ENCODE data around the gene RAB1B.
"Not testable (repeated sequence)": the region's sequence is repeated elsewhere in the genome, so short reads cannot be mapped to it uniquely, and the experiment has no call there.

RAB1B gene

DNA sequence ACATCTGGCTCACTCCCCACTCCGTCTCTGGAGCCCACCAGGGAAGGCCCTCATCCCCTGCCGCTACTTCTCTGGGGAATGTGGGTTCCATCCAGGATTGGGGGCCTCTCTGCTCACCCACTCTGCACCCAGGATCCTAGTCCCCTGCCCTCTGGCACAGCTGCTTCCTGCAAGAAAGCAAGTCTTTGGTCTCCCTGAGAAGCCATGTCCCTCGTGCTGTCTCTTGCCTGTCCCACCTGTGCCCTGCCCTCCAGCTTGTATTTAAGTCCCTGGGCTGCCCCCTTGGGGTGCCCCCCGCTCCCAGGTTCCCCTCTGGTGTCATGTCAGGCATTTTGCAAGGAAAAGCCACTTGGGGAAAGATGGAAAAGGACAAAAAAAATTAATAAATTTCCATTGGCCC is 8.6 kb downstream of the RAB1B start:
- not testable (repeated sequence) for H3K4me1 ChIP-seq (ENCODE audit: control insufficient read depth, insufficient read depth, low read length); H3K9me3 ChIP-seq (ENCODE audit: control insufficient read depth in 2 of 2, low read length in 2 of 2); H3K4me3 ChIP-seq (ENCODE audit: low read length in 2 of 2); H3K27me3 ChIP-seq (ENCODE audit: control insufficient read depth in 1 of 2, insufficient read depth in 2 of 2, low read length in 2 of 2); H3K9ac ChIP-seq (ENCODE audit: low read length in 2 of 2); H3K27ac ChIP-seq (ENCODE audit: low read length)
- peaks cover 37 to 39% of the 10 kb centered on the region in 2 donors for H3K36me3 ChIP-seq (ENCODE audit: control insufficient read depth in 2 of 2, insufficient read depth in 2 of 2, low read length in 2 of 2)

GRCh38 chr11:66277471-66278362 is 9.3 kb downstream of the RAB1B start, which contains the start of gene CNIH2:
CNIH2 (plus strand) TSS chr11:66278175; CDS start chr11:66278457, 282 bp downstream.
- Histone ChIP-seq H3K9ac (ENCODE audit: low read length in 2 of 2) (no peak within 1 kb of the TSS), H3K9me3 (ENCODE audit: control insufficient read depth in 2 of 2, low read length in 2 of 2) (no peaks in the 10 kb centered on the region), H3K4me1 (ENCODE audit: control insufficient read depth, insufficient read depth, low read length) (peaks cover 11% of the 10 kb centered on the region), H3K36me3 (ENCODE audit: control insufficient read depth in 2 of 2, insufficient read depth in 2 of 2, low read length in 2 of 2) (peaks cover 31 to 33% of the 10 kb centered on the region in 2 donors), H3K27me3 (ENCODE audit: control insufficient read depth in 1 of 2, insufficient read depth in 2 of 2, low read length in 2 of 2) (peaks cover 0 to 4% of the 10 kb centered on the region in 2 donors), H3K27ac (ENCODE audit: low read length) (peak within 1 kb of the TSS; percentile 58), H3K4me3 (ENCODE audit: low read length in 2 of 2) (peak within 1 kb of the TSS in 1 of 2 donors; percentile 60)

- H3K4me3 ChIP-seq (ENCODE audit: low read length in 2 of 2), result no peak overlapping the region
- peaks cover 14% of the 10 kb centered on the region for H3K4me1 ChIP-seq (ENCODE audit: control insufficient read depth, insufficient read depth, low read length)
- H3K27me3 ChIP-seq (ENCODE audit: control insufficient read depth in 1 of 2, insufficient read depth in 2 of 2, low read length in 2 of 2), result peaks cover 0 to 4% of the 10 kb centered on the region in 2 donors
- H3K9ac ChIP-seq (ENCODE audit: low read length in 2 of 2), result no peak overlapping the region
- H3K9me3 ChIP-seq (ENCODE audit: control insufficient read depth in 2 of 2, low read length in 2 of 2), result no peaks in the 10 kb centered on the region
- peaks cover 22 to 25% of the 10 kb centered on the region in 2 donors for H3K36me3 ChIP-seq (ENCODE audit: control insufficient read depth in 2 of 2, insufficient read depth in 2 of 2, low read length in 2 of 2)
- H3K27ac ChIP-seq (ENCODE audit: low read length), result no peak overlapping the region
Measured at GRCh38 chr11:66278363-66279091, 10.1 kb downstream of the RAB1B start.

DNA sequence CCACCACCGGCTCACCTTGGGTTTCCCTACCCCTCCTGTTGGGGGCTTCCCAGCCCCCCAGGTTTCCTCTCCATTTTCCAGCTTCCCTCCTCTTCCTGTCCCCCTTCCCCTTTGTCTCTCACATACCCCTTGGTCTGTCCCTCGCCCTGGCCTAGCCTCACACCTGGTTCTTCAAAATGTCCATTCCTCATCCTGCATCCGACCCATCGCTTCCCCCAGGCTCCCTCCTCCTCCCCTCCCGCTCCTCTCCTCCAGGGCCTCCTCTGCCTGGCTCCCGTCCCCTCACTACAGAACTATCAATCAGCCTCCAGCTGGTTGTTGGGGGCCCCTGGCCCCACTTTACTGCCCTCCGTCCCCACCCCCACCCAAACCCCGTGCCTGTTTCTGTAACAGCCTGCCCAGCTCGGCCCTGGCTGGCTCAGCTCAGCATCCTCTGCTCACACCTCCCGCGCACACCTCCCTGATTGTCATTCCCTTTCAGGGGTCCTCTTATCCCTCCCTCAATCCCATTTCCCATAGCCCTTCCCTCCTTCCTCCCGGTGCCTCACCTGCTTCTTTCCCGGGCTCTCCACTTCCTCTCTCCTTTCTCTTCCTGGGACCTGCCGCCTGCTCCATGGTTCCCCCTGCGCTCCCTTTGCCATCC is 10.8 kb downstream of the RAB1B start:
- Histone ChIP-seq H3K4me1 (ENCODE audit: control insufficient read depth, insufficient read depth, low read length) (peaks cover 14% of the 10 kb centered on the region), H3K27ac (ENCODE audit: low read length) (no peak overlapping the region), H3K4me3 (ENCODE audit: low read length in 2 of 2) (no peak overlapping the region), H3K9ac (ENCODE audit: low read length in 2 of 2) (no peak overlapping the region), H3K27me3 (ENCODE audit: control insufficient read depth in 1 of 2, insufficient read depth in 2 of 2, low read length in 2 of 2) (peaks cover 0 to 4% of the 10 kb centered on the region in 2 donors), H3K9me3 (ENCODE audit: control insufficient read depth in 2 of 2, low read length in 2 of 2) (no peaks in the 10 kb centered on the region), H3K36me3 (ENCODE audit: control insufficient read depth in 2 of 2, insufficient read depth in 2 of 2, low read length in 2 of 2) (peaks cover 16 to 18% of the 10 kb centered on the region in 2 donors)

DNA sequence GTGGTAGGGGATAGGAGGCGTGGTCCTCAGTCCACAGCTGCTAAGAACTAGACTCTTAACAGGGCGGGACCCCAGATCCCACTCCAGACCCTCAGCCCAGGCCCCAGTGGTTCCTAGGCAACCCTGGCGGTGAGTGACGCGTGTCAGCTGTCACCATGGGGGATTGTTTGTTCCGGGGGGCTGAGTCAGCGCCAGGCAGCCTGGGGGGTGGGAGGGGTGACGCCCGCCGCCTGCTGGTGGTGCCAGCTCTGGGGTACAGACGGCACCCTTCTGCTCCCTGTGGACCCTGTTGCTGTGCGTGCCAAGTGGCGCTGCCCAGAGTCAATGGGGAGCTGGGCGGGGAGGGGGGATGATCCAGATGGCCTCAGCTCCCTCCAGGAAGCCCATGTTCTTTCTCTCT is 12.0 kb downstream of the RAB1B start:
- Histone ChIP-seq H3K4me1 (ENCODE audit: control insufficient read depth, insufficient read depth, low read length) (peaks cover 18% of the 10 kb centered on the region), H3K9ac (ENCODE audit: low read length in 2 of 2) (no peak overlapping the region), H3K9me3 (ENCODE audit: control insufficient read depth in 2 of 2, low read length in 2 of 2) (no peaks in the 10 kb centered on the region), H3K27ac (ENCODE audit: low read length) (no peak overlapping the region), H3K4me3 (ENCODE audit: low read length in 2 of 2) (no peak overlapping the region), H3K36me3 (ENCODE audit: control insufficient read depth in 2 of 2, insufficient read depth in 2 of 2, low read length in 2 of 2) (peaks cover 7 to 10% of the 10 kb centered on the region in 2 donors), H3K27me3 (ENCODE audit: control insufficient read depth in 1 of 2, insufficient read depth in 2 of 2, low read length in 2 of 2) (peaks cover 0 to 4% of the 10 kb centered on the region in 2 donors)

GRCh38 chr11:66281001-66281400 is 12.6 kb downstream of the RAB1B start:
- Histone ChIP-seq H3K27ac (ENCODE audit: low read length) (no peak overlapping the region), H3K27me3 (ENCODE audit: control insufficient read depth in 1 of 2, insufficient read depth in 2 of 2, low read length in 2 of 2) (peaks cover 0 to 4% of the 10 kb centered on the region in 2 donors), H3K4me1 (ENCODE audit: control insufficient read depth, insufficient read depth, low read length) (peaks cover 22% of the 10 kb centered on the region), H3K36me3 (ENCODE audit: control insufficient read depth in 2 of 2, insufficient read depth in 2 of 2, low read length in 2 of 2) (peaks cover 5 to 7% of the 10 kb centered on the region in 2 donors), H3K9ac (ENCODE audit: low read length in 2 of 2) (no peak overlapping the region), H3K4me3 (ENCODE audit: low read length in 2 of 2) (no peak overlapping the region), H3K9me3 (ENCODE audit: control insufficient read depth in 2 of 2, low read length in 2 of 2) (no peaks in the 10 kb centered on the region)

- peaks cover 27% of the 10 kb centered on the region for H3K4me1 ChIP-seq (ENCODE audit: control insufficient read depth, insufficient read depth, low read length)
- H3K27ac ChIP-seq (ENCODE audit: low read length), result no peak overlapping the region
- H3K9me3 ChIP-seq (ENCODE audit: control insufficient read depth in 2 of 2, low read length in 2 of 2), result no peaks in the 10 kb centered on the region
- no peak overlapping the region for H3K4me3 ChIP-seq (ENCODE audit: low read length in 2 of 2)
- peaks cover 0 to 4% of the 10 kb centered on the region in 2 donors for H3K27me3 ChIP-seq (ENCODE audit: control insufficient read depth in 1 of 2, insufficient read depth in 2 of 2, low read length in 2 of 2)
- H3K36me3 ChIP-seq (ENCODE audit: control insufficient read depth in 2 of 2, insufficient read depth in 2 of 2, low read length in 2 of 2), result peaks cover 0 to 7% of the 10 kb centered on the region in 2 donors
- peak overlapping the region in 1 of 2 donors; percentile 27 for H3K9ac ChIP-seq (ENCODE audit: low read length in 2 of 2)
Measured at GRCh38 chr11:66281776-66282467, 13.5 kb downstream of the RAB1B start.

- Histone ChIP-seq H3K9ac (ENCODE audit: low read length in 2 of 2) (no peak overlapping the region), H3K27ac (ENCODE audit: low read length) (no peak overlapping the region), H3K4me3 (ENCODE audit: low read length in 2 of 2) (peak overlapping the region in 1 of 2 donors; percentile 8), H3K27me3 (ENCODE audit: control insufficient read depth in 1 of 2, insufficient read depth in 2 of 2, low read length in 2 of 2) (peaks cover 0 to 4% of the 10 kb centered on the region in 2 donors), H3K9me3 (ENCODE audit: control insufficient read depth in 2 of 2, low read length in 2 of 2) (no peaks in the 10 kb centered on the region), H3K4me1 (ENCODE audit: control insufficient read depth, insufficient read depth, low read length) (peaks cover 31% of the 10 kb centered on the region), H3K36me3 (ENCODE audit: control insufficient read depth in 2 of 2, insufficient read depth in 2 of 2, low read length in 2 of 2) (peaks cover 0 to 8% of the 10 kb centered on the region in 2 donors)
Measured at GRCh38 chr11:66282468-66283455, 14.3 kb downstream of the RAB1B start.

DNA sequence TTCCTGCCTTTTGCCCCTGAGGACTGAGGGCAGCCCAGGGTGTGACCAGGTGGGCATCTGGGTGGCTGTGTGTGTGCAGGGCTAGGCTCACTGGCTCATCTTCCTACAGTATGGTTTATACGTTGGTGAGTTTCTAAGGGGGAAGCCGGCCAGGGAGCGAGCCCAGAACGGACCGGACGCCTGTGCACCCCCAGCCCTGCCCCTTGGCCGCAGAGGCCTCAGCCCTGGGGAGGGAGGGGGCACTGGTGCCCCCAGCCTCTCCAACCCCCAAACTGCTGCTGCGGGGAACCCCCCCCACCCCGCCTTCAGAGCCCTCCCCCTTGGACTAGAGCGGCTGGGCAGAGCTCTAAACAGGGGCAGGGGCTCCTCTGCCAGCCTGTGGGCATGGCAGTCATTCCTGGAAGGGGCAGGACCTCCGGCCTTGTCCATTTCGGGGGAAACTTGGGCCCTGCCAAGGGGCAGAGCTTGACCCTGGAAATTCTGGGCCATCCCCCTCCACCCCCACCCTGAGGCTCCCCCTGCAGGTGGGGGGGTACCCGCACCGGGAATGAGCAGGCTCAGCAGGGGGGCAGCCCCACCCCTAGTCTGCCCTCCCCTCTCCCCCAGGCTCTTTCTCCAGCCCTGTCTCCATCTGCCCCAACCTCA is 15.1 kb downstream of the RAB1B start:
- Histone ChIP-seq H3K27me3 (ENCODE audit: control insufficient read depth in 1 of 2, insufficient read depth in 2 of 2, low read length in 2 of 2) (peaks cover 0 to 4% of the 10 kb centered on the region in 2 donors), H3K4me3 (ENCODE audit: low read length in 2 of 2) (no peak overlapping the region), H3K4me1 (ENCODE audit: control insufficient read depth, insufficient read depth, low read length) (peaks cover 36% of the 10 kb centered on the region), H3K9ac (ENCODE audit: low read length in 2 of 2) (no peak overlapping the region), H3K9me3 (ENCODE audit: control insufficient read depth in 2 of 2, low read length in 2 of 2) (no peaks in the 10 kb centered on the region), H3K36me3 (ENCODE audit: control insufficient read depth in 2 of 2, insufficient read depth in 2 of 2, low read length in 2 of 2) (peaks cover 0 to 8% of the 10 kb centered on the region in 2 donors), H3K27ac (ENCODE audit: low read length) (no peak overlapping the region)

All from stomach smooth muscle (tissue), 2 donors.